Fibroblast of lung (primary cell): ENCODE measurements around the gene KPNA5. TPM values are rescaled to one million over a fixed set of nuclear protein-coding genes. Genes with fewer than 3 reads are reported as not detected.

Experiments used
- DNase-seq, 2 donors: peaks; one replicate each; pipeline versions ENCODE4 v3.0.0 to v3.0.0-alpha.2; 2010; ENCODE audit warnings: low read depth in 2 of 2
- H2AFZ ChIP-seq: 2 replicates; pipeline ENCODE4 v1.5.1; 2012; ENCODE audit warnings: low read length, control low read depth, inconsistent platforms
- H3K27ac ChIP-seq: 2 replicates; pipeline ENCODE4 v1.5.1; 2011; ENCODE audit warnings: low read length, control low read depth; ENCODE audit not compliant: insufficient read depth
- H3K27me3 ChIP-seq: 2 replicates; pipeline ENCODE4 v1.5.1; 2011; ENCODE audit warnings: mild to moderate bottlenecking, low read length; ENCODE audit not compliant: control insufficient read depth, insufficient read depth
- H3K36me3 ChIP-seq: 2 replicates; pipeline ENCODE4 v1.5.1; 2011; ENCODE audit warnings: low read length; ENCODE audit not compliant: control insufficient read depth, insufficient read depth
- H3K4me1 ChIP-seq: 2 replicates; pipeline ENCODE4 v1.5.1; 2011; ENCODE audit warnings: low read length; ENCODE audit not compliant: control insufficient read depth, insufficient read depth; ENCODE audit errors: extremely low read depth
- H3K4me2 ChIP-seq: 2 replicates; pipeline ENCODE4 v1.5.1; 2011; ENCODE audit warnings: low read length, control low read depth; ENCODE audit not compliant: insufficient read depth; ENCODE audit errors: extremely low read depth
- H3K4me3 ChIP-seq, 4 experiments: fragments of 200-600 bp in 1 of 4; sonication (generic) in 1 of 4; replicated peaks in 1 of 4; 2 replicates each; pipeline ENCODE4 v1.5.1; 2011 to 2016; ENCODE audit warnings: low read length in 4 of 4, low read depth in 3 of 4, mild to moderate bottlenecking in 3 of 4, control low read depth in 2 of 4, inconsistent platforms in 1 of 4, mixed read lengths in 1 of 4; ENCODE audit not compliant: insufficient read depth in 1 of 4; ENCODE audit errors: control extremely low read depth in 1 of 4
- H3K79me2 ChIP-seq: 2 replicates; pipeline ENCODE4 v1.5.1; 2012; ENCODE audit warnings: mild to moderate bottlenecking, low read length, inconsistent platforms; ENCODE audit not compliant: control insufficient read depth, insufficient read depth
- H3K9ac ChIP-seq: 2 replicates; pipeline ENCODE4 v1.5.1; 2011; ENCODE audit warnings: mild to moderate bottlenecking, low read length, control low read depth; ENCODE audit not compliant: insufficient read depth
- H3K9me3 ChIP-seq: 2 replicates; pipeline ENCODE4 v1.5.1; 2012; ENCODE audit warnings: low read depth, low read length; ENCODE audit not compliant: control insufficient read depth, insufficient read depth
- H4K20me1 ChIP-seq: 2 replicates; pipeline ENCODE4 v1.5.1; 2011; ENCODE audit warnings: low read length; ENCODE audit not compliant: control insufficient read depth, insufficient read depth; ENCODE audit errors: extremely low read depth
- EZH2 ChIP-seq: IDR thresholded peaks from 2 replicates; pipeline ENCODE4 v1.5.1; 2012; ENCODE audit warnings: low read length, control low read depth, mild to moderate bottlenecking; ENCODE audit errors: missing control alignments
- polyA plus RNA-seq, 2 donors: library from polyadenylated mRNA; depleted of rRNA in 1 of 2; stranded (reverse) in 1 of 2; unstranded in 1 of 2; fragments of >200 nt; gene quantifications; 2 replicates each; pipeline ENCODE4 v1.2.1, GENCODE V29; 2011 to 2012; ENCODE audit warnings: missing spikeins in 1 of 2
- total RNA-seq: library from RNA; depleted of rRNA; stranded (reverse); fragments of >200 nt; gene quantifications from 2 replicates; pipeline ENCODE4 v1.2.1, GENCODE V29; 2014
- TF ChIP-seq, protein P1 (sequence below), 2 donors: IDR thresholded peaks in 1 of 2; conservative IDR thresholded peaks in 1 of 2; 1 replicate in 1 of 2; 2 replicates in 1 of 2; pipeline ENCODE4 v1.5.1; 2011 to 2012; ENCODE audit warnings: low read length in 2 of 2, control low read depth in 1 of 2, inconsistent platforms in 1 of 2, low read depth in 1 of 2, mild to moderate bottlenecking in 1 of 2

KPNA5 gene
- total and polyA plus RNA-seq, 2 donors (not counting 1 experiment from before 2014, with no cell fraction given), result 7.9 to 11.6 TPM

DNA sequence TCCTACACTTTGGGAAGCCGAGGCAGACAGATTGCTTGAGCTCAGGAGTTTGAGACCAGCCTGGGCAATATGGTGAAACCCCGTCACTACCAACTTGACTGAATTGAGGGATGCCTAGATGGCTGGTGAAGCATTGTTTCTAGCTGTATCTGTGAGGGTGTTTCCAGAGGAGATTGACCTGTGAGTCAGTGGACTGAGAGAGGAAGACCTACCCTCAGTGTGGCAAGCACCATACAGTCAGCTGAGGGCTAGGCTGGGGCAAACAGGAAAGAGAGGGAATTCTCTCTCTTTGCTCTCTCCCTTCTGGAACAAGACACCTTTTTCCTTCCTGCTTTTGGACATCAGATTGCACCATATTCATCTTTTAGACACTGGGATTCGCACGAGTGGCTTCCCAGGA is 8.7 kb upstream of the KPNA5 start:
- peaks cover 1% of the 10 kb centered on the region for H3K4me1 ChIP-seq
- TF ChIP-seq EZH2, result no peak
- TF ChIP-seq, protein P1, sequence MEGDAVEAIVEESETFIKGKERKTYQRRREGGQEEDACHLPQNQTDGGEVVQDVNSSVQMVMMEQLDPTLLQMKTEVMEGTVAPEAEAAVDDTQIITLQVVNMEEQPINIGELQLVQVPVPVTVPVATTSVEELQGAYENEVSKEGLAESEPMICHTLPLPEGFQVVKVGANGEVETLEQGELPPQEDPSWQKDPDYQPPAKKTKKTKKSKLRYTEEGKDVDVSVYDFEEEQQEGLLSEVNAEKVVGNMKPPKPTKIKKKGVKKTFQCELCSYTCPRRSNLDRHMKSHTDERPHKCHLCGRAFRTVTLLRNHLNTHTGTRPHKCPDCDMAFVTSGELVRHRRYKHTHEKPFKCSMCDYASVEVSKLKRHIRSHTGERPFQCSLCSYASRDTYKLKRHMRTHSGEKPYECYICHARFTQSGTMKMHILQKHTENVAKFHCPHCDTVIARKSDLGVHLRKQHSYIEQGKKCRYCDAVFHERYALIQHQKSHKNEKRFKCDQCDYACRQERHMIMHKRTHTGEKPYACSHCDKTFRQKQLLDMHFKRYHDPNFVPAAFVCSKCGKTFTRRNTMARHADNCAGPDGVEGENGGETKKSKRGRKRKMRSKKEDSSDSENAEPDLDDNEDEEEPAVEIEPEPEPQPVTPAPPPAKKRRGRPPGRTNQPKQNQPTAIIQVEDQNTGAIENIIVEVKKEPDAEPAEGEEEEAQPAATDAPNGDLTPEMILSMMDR (conservative IDR thresholded peaks at IDR 0.05 in 1 of 2, IDR thresholded peaks at IDR 0.05 in 1 of 2; ENCODE audit: low read depth in 1 of 2, low read length in 2 of 2), result no peak
- no peak for DNase-seq
- no peak overlapping the region for H3K27ac ChIP-seq
- H3K9me3 ChIP-seq, result no peaks in the 10 kb centered on the region
- peaks cover 3% of the 10 kb centered on the region for H3K27me3 ChIP-seq
- H3K4me2 ChIP-seq, result no peak overlapping the region
- no peak overlapping the region for H3K4me3 ChIP-seq
- H3K9ac ChIP-seq, result no peak overlapping the region
- H3K79me2 ChIP-seq, result peaks cover 13% of the 10 kb centered on the region
- no peaks in the 10 kb centered on the region for H3K36me3 ChIP-seq
- no peak overlapping the region for H2AFZ ChIP-seq
- no peaks in the 10 kb centered on the region for H4K20me1 ChIP-seq

DNA sequence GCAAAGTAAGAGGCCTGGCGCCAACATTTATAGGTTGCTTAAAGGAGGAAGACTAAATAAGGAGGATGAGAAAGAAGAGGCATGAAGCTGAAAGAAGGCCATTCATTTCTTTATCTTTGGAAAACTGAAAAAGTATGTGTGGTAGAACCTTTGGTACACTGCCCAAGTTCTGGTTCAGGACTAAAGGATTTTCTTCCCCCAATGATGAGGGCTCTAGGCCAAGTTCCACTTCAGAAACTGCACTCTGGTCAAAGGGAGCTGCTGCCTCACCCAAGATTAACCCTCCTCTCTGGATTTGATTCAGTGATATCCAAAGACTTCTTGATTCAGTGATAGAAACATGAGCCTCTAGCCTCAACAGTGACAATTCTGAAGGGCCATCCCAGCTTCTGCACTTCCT is 5.0 kb upstream of the KPNA5 start:
- H4K20me1 ChIP-seq, result no peaks in the 10 kb centered on the region
- no peak overlapping the region for H2AFZ ChIP-seq
- H3K9me3 ChIP-seq, result no peaks in the 10 kb centered on the region
- no peaks in the 10 kb centered on the region for H3K36me3 ChIP-seq
- no peak overlapping the region for H3K4me2 ChIP-seq
- H3K4me3 ChIP-seq, result no peak overlapping the region
- H3K4me1 ChIP-seq, result no peaks in the 10 kb centered on the region
- H3K27ac ChIP-seq, result no peak overlapping the region
- no peak overlapping the region for H3K9ac ChIP-seq
- TF ChIP-seq, protein P1 (conservative IDR thresholded peaks at IDR 0.05 in 1 of 2, IDR thresholded peaks at IDR 0.05 in 1 of 2; ENCODE audit: low read depth in 1 of 2, low read length in 2 of 2), result no peak
- TF ChIP-seq EZH2, result no peak
- H3K27me3 ChIP-seq, result peaks cover 3% of the 10 kb centered on the region
- peak in 1 of 2 donors; percentile 9 for DNase-seq
- H3K79me2 ChIP-seq, result no peaks in the 10 kb centered on the region

DNA sequence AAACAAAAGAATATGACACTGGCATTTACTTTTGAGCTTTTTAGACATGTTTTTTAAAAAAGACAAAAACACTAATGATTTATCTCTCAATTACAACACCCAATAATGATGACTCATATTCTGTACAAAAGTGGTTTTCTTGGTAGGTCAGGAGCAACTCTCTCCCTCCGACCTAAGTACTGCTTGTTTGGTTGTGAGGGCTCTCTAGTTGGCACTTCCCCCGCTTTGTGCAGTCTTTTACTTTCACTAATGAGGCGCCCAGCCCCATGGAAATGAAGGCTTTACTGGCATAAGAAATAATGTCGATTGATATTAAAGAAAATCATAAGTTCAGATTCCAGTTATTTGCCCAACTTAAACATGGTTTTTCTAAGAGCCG is 1.3 kb downstream of the KPNA5 start:
- no peaks in the 10 kb centered on the region for H4K20me1 ChIP-seq
- H2AFZ ChIP-seq, result no peak overlapping the region
- H3K36me3 ChIP-seq, result peaks cover 2% of the 10 kb centered on the region
- H3K9ac ChIP-seq, result no peak overlapping the region
- H3K4me1 ChIP-seq, result no peaks in the 10 kb centered on the region
- no peaks in the 10 kb centered on the region for H3K27me3 ChIP-seq
- H3K79me2 ChIP-seq, result peaks cover 17% of the 10 kb centered on the region
- peak; percentile 68 to 81 for DNase-seq
- H3K27ac ChIP-seq, result no peak overlapping the region
- H3K4me2 ChIP-seq, result peak overlapping the region; percentile 67
- peak overlapping the region; percentile 76 to 97 (median 96) for H3K4me3 ChIP-seq
- TF ChIP-seq, protein P1 (conservative IDR thresholded peaks at IDR 0.05 in 1 of 2, IDR thresholded peaks at IDR 0.05 in 1 of 2; ENCODE audit: low read depth in 1 of 2, low read length in 2 of 2), result no peak
- TF ChIP-seq EZH2, result no peak
- no peaks in the 10 kb centered on the region for H3K9me3 ChIP-seq
